ENCODE results near the gene PRDM13. TPM values are rescaled to one million over a fixed set of nuclear protein-coding genes. Genes with fewer than 3 reads are reported as not detected.
"Not testable (repeated sequence)": the region's sequence is repeated elsewhere in the genome, so short reads cannot be mapped to it uniquely, and the experiment has no call there.

PRDM13 gene
- total RNA-seq, 2 donors from 2014 or later, result not detected

DNA sequence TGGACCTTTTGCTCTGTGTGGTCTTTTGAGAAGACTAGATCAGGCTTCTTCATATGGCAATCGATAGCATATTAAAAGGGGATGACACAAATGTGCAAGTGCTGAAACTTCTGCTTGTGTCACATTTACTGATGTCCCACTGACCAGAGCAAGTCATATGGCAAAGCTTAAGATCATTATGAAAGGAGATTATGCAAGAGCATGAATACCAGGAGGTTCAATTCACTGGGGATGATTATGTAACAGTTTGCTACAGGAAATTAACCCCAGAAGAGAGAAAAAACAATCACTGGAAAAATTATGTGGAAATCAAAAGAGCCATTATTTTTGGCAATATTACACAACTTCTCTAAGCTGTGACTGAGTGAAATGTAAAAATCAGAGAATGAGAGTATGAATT, 13.7 kb upstream of the PRDM13 start:
- DNase-seq (ENCODE audit: low spot score in 2 of 2) (no peak), ATAC-seq (no peak)
- H3K9me3 Mint-ChIP-seq, result peaks cover 0 to 4% of the 10 kb centered on the region in 2 donors
- H3K36me3 Mint-ChIP-seq, result no peaks in the 10 kb centered on the region
- no peak overlapping the region for H3K27ac Mint-ChIP-seq

DNA sequence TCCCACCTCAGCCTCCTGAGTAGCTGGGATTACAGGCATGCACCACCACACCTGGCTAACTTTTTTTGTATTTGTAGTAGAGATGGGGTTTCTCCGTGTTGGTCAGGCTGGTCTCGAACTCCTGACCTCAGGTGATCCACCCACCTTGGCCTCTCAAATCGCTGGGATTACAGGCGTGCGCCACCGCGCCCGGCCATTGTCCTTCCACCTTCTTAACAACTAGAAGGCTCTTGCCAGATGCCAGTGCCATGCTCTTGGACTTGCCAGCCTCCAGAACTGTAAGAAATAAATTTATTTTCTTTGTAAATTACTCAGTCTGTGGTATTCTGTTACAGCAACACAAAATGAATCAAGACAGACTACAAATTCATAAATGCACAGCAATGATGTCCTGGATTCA, 11.9 kb upstream of the PRDM13 start:
- DNase-seq (ENCODE audit: low spot score in 2 of 2); H3K9me3 Mint-ChIP-seq; ATAC-seq; H3K36me3 Mint-ChIP-seq; H3K27ac Mint-ChIP-seq: not testable (repeated sequence)

DNA sequence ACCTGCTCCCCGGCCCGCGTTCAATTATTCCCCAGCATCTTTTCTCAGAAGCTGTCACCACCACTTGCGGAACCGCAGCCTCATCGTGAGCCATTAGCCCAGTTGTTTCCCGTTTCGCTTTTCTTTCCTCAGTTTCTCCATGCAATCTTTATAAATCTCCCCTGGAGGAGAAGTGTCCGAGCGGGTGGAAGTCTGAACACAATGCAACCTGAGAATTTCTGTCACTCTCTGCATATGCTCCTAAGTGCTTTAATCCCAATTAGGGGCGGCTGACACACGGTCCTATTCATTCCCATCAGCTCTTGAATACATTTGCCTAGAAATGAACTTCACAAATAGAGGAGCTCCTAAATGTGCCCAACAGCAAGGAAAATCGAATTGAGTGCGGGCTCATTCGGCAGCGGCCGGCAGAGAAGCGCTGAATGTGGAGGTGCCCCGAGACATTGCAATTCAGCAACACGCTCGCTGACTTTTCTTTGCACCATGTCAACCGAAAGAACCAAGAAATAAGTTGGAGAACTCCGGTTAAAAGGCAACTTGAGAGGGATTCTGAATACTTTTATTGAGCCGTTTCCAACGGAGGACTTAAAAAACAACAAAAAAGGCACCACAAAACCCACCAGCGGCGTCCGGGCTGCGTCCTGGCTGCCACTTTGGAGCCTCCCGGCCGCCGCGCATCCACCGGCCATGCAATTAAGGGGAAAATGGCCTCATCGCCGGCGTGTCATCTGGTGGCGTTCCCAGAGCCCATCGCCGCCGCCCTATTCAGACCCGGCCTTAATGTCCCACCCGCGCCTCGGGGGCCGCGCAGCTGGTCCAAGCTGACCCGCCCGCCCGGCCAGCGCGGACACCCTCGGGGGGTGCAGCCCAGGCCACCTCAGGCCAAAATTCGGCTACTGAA, 3.9 kb upstream of the PRDM13 start:
- ATAC-seq, result peak in 1 of 2 donors; percentile 21
- DNase-seq (ENCODE audit: low spot score in 2 of 2), result peak in 1 of 2 donors; percentile 15
- Mint-ChIP-seq H3K9me3 (no peaks in the 10 kb centered on the region), H3K27ac (peak overlapping the region in 1 of 2 donors; percentile 40), H3K36me3 (peaks cover 0 to 34% of the 10 kb centered on the region in 2 donors)

DNA sequence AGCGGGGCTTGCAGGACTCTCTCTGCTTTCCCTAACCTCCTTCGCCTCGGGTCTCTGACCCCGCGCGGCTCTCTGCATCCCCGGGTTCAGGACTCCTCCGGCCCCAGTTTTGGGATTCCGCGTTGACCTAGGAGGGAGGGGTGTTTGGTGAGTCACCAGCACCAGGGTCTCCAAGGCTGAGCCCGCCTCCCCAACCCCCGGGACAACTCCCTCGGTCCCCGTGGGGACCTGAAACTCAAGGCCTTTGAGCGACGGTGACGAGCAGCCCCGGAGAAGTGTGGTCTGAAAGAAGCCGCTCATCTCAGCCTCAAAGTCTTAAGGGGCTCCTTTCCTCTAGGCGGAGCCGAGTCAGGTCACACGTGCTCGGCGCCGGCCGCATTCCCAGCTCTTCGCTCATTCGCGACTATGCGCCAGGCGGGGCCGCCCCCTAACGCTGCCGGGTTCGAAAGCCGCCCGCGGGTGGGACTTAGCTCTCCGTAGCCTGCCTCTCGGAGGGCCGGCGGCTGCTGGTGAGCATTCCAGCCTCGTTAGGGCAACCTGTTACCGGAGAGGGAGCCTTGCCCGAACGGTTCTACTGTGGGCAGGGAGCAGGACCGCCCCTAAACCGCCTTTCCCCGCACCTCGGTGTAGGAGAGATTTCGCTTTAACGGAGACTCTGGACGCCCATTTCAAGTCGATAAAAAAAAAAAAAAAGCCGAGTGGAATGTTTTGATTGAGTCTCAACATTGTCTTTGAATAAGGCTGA, 3.0 kb upstream of the PRDM13 start:
- H3K36me3 Mint-ChIP-seq, result peaks cover 0 to 35% of the 10 kb centered on the region in 2 donors
- H3K9me3 Mint-ChIP-seq, result no peaks in the 10 kb centered on the region
- ATAC-seq (peak; percentile 24 to 31), DNase-seq (ENCODE audit: low spot score in 2 of 2) (peak in 1 of 2 donors; percentile 28)
- no peak overlapping the region for H3K27ac Mint-ChIP-seq

DNA sequence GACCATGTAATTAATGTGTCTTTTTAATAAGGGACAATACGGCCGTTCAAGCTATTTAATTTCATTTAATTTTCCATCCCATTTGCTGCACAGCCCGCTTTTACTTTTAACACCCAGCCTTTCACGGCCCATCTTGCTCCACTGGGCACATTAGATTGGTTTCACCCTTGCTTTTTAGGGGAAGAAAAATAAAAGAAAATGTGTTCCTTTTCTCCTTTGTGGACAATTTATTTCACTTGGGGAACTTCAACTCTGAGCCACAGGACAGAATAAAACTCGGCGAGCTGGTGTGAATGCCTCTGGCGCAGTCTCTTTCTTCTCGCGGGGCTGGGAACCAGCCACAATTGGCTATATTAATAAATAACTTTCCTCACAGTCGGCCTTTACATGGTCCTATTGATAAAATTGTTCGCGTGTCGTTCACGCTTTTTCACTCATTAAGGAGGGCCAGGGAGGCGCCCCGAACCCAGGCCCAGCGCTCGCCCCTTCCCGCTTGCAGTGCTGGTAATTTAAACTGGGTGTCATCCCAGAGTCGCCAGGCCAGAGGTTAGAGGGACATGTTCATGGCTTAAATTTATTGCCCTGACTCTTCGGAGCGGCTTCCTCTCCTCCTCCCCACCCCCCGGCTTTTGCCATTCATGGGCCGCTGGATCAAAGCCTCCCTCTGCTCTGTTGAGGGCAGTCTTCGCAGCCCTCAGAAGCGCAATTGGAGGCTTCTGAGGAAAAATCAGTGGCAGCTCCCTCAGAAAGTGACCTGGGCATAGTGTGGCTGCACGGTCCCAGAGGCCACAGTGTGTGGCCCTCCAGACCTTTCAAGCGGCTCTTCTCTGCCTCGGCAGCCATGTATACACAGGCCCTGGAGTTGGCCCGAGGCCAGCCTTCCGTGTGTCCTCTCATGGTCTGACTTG, 2.2 kb upstream of the PRDM13 start:
- DNase-seq (ENCODE audit: low spot score in 2 of 2), result no peak
- Mint-ChIP-seq H3K36me3 (peaks cover 0 to 41% of the 10 kb centered on the region in 2 donors), H3K27ac (no peak overlapping the region), H3K9me3 (peaks cover 0 to 6% of the 10 kb centered on the region in 2 donors)
- no peak for ATAC-seq

GRCh38 chr6:99605074-99605734, 1.4 kb upstream of the PRDM13 start:
- Mint-ChIP-seq H3K9me3 (peaks cover 0 to 6% of the 10 kb centered on the region in 2 donors), H3K36me3 (peaks cover 0 to 41% of the 10 kb centered on the region in 2 donors), H3K27ac (peak overlapping the region in 1 of 2 donors; percentile 36)
- peak in 1 of 2 donors; percentile 35 for ATAC-seq
- peak in 1 of 2 donors; percentile 12 for DNase-seq (ENCODE audit: low spot score in 2 of 2)

DNA sequence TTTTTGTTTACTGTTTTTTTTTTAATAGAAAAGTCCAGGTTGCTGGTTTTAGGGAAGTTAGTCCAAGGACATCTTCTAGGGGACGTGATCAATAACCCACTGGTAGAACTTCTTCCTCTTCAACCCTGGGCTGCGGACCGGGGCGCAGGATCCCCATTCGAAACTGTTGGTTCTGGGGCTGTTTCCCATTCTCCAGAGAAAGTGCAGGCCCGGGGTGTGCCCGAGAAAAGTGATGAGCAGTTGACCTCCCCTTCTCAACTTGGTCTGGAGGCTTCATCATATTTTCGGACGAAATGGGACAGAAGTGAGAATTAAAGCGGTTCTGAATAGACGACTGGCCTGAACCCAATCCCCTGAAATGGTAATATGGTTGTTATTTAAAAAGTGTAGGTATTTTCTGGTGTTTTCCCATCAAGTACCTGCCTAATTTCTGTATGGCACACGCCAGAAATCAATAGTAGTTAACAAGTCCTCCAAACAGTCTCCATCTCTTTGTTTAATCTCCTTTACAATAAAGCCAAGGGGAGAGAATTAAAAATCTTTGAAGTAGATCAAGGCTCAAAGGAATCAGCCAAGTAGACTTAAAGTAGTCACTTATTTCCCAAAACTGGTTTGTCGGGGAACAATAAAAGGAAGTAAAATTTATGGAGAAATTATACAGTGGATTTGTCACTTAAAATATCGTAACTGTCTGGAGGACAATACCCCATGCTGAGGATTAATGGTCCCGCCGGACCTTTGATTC, 550 bp upstream of the PRDM13 start:
- no peak for DNase-seq (ENCODE audit: low spot score in 2 of 2)
- Mint-ChIP-seq H3K36me3 (peaks cover 0 to 41% of the 10 kb centered on the region in 2 donors), H3K27ac (peak overlapping the region in 1 of 2 donors; percentile 36), H3K9me3 (peaks cover 0 to 6% of the 10 kb centered on the region in 2 donors)
- ATAC-seq, result no peak

DNA sequence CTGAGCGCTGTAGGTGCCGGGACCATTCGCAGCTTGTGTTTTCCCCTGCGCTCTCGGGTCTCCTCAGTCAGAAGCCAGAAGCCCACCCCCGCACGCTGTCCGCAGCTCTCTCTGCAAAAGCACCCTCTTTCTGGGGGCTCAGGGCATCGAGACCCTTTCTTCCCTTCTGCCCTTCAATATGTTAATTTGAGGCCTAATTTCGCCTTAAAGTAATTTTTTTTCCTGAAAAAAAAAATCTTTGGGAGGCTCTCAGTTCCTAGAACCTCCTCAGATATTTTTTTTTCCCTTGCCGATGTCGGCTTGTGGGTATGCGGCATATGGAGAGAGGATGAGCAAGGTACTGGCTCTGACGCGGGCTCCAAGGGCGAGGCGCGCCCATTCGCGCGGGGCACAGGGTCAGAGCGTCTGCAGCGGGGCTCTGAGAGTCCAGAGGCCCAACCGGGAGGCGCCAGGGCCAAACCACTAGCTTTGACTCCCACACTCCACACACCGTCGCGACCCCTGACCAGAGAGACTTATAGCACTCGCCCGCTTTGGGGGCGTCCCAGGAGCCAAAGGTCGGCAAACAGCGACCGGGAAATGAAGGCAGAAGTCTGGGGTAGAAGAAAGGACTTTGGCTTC, 893 bp downstream of the PRDM13 start:
- no peak for ATAC-seq
- Mint-ChIP-seq H3K27ac (peak overlapping the region in 1 of 2 donors; percentile 36), H3K36me3 (peaks cover 0 to 38% of the 10 kb centered on the region in 2 donors), H3K9me3 (peaks cover 0 to 6% of the 10 kb centered on the region in 2 donors)
- DNase-seq (ENCODE audit: low spot score in 2 of 2), result peak in 1 of 2 donors; percentile 15

DNA sequence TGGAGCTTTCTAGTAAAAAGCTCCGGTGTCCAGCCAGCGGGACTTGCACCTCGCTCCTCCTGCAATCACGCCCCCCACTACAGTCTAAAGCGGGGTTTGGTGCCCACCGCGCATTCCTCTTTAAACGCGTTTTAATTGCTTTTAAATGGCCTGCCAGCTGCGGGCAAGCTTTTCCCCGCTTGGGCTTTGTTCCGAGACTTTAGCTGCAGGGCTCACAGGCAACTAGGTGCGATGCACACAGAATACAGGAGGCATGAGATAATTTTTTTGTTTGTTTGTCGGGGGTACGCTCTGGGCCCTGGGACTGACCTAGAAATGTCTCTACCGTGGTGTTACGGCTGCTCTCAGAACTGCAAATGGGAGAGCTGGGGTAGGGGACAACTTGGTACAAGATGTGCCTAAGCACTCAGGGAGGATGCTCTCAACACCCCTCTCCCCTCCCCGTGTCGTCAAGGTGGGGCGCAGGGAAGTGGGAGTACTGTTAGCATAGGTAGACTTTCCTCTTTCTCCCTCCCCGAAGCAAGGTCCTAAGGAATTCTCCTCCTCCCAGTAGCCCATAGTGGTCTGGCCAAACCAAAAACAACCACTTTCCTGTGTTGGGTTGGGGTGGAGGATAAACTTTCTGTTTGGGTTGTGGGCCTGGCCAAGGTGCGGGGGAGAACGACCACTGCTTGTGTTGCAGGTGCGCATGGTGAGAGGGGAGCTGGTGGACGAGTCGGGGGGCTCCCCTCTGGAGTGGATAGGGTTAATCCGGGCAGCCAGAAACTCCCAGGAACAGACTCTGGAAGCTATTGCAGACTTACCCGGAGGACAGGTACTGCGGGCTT, 1.6 kb downstream of the PRDM13 start:
- peaks cover 0 to 35% of the 10 kb centered on the region in 2 donors for H3K36me3 Mint-ChIP-seq
- no peak for DNase-seq (ENCODE audit: low spot score in 2 of 2)
- ATAC-seq, result no peak
- peak overlapping the region in 1 of 2 donors; percentile 55 for H3K27ac Mint-ChIP-seq
- H3K9me3 Mint-ChIP-seq, result peaks cover 0 to 6% of the 10 kb centered on the region in 2 donors

DNA sequence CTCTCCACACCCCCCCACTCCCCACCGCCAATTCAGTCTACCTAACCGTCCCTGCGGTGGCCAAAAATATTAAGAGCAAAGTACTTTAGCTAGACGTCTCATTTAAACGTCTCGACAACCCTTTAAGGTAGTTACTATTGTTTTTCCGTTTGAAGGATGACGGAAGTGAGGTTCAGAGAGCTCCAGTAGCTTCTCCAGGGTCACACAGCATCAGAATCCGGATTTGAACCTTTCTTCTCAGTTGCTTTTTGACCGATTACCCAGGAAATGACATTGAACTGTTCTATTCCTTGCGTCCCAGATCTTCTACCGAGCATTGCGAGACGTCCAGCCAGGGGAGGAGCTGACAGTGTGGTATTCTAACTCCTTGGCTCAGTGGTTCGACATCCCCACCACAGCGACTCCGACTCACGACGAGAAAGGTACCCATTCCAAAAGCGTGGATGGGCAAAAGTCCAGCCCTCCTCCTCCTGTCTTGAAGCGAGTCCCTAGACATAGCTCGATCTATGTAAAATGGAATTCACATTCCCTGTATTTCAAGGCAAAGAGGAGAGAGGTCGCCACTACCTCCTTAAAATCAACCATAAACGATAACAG, 2.4 kb downstream of the PRDM13 start:
- peaks cover 0 to 6% of the 10 kb centered on the region in 2 donors for H3K9me3 Mint-ChIP-seq
- ATAC-seq (no peak), DNase-seq (ENCODE audit: low spot score in 2 of 2) (no peak)
- H3K27ac Mint-ChIP-seq, result peak overlapping the region in 1 of 2 donors; percentile 6
- peaks cover 0 to 35% of the 10 kb centered on the region in 2 donors for H3K36me3 Mint-ChIP-seq

GRCh38 chr6:99609905-99610489, 3.4 kb downstream of the PRDM13 start:
- Mint-ChIP-seq H3K36me3 (peaks cover 0 to 32% of the 10 kb centered on the region in 2 donors), H3K9me3 (peaks cover 0 to 6% of the 10 kb centered on the region in 2 donors), H3K27ac (no peak overlapping the region)
- ATAC-seq (no peak), DNase-seq (ENCODE audit: low spot score in 2 of 2) (no peak)

DNA sequence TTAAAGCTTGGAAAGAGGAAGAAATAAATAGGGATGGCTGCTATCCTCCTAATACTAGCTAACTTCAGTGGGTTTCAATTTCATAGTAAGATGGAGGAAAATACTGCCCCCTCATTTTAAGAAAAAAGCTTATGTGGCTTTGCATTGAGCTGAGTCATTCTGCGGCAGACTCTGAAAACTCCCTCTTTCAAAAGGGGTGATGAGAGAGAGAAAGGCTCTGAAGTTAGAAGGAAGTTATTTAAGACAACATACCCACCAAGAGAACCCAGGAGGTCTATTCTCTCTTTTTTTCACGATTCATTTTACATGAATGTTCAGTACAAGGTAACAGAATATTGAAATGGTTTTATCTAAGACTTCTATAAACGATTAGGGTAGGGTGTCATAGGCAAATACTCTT, 4.5 kb downstream of the PRDM13 start:
- Mint-ChIP-seq H3K9me3 (peaks cover 0 to 6% of the 10 kb centered on the region in 2 donors), H3K27ac (no peak overlapping the region), H3K36me3 (peaks cover 0 to 24% of the 10 kb centered on the region in 2 donors)
- ATAC-seq (peak in 1 of 2 donors; percentile 68), DNase-seq (ENCODE audit: low spot score in 2 of 2) (no peak)
